Upper lobe of left lung (tissue), 6 donors: Measurements from ENCODE around the gene BTBD10. TPM values are rescaled to one million over a fixed set of nuclear protein-coding genes. Genes with fewer than 3 reads are reported as not detected.

ENCODE experiments used
- ATAC-seq, 2 donors: fragments of 200-7000 bp; cut with Tn5 transposase; one replicate each; pipeline ENCODE4 v1.9.1; 2022; ENCODE audit warnings: mild to moderate bottlenecking in 2 of 2, moderate library complexity in 2 of 2; ENCODE audit not compliant: low FRiP score in 2 of 2
- DNase-seq, 2 donors: peaks; one replicate each; pipeline ENCODE4 v3.0.0-alpha.2; 2019 to 2020
- H3K27ac ChIP-seq, 4 donors: fragments of 200-600 bp; sonication (generic); one replicate each; pipeline ENCODE4 v1.5.1; 2016 to 2019
- H3K27me3 ChIP-seq, 4 donors: fragments of 200-600 bp; sonication (generic); one replicate each; pipeline ENCODE4 v1.5.1; 2017 to 2019
- H3K36me3 ChIP-seq, 4 donors: fragments of 200-600 bp; sonication (generic); one replicate each; pipeline ENCODE4 v1.5.1; 2016 to 2019
- H3K4me1 ChIP-seq, 4 donors: fragments of 200-600 bp; sonication (generic); one replicate each; pipeline ENCODE4 v1.5.1; 2018 to 2019
- H3K4me3 ChIP-seq, 4 donors: fragments of 200-600 bp; sonication (generic); one replicate each; pipeline ENCODE4 v1.5.1; 2017 to 2019; ENCODE audit warnings: mild to moderate bottlenecking in 2 of 4, moderate library complexity in 1 of 4
- H3K9me3 ChIP-seq, 4 donors: fragments of 200-600 bp; sonication (generic); one replicate each; pipeline ENCODE4 v1.5.1; 2018 to 2019
- CTCF ChIP-seq, 6 experiments: fragments of 450-650 bp in 4 of 6; fragments of 200-600 bp in 2 of 6; sonication (generic) in 2 of 6; IDR thresholded peaks; one replicate each; pipeline ENCODE4 v1.5.1; 2016 to 2019; ENCODE audit warnings: antibody characterized with exemption in 6 of 6
- EP300 ChIP-seq, 4 donors: sonication (generic); formaldehyde crosslinking; IDR thresholded peaks; one replicate each; pipeline ENCODE4 v1.5.1; 2017; ENCODE audit warnings: antibody characterized with exemption in 4 of 4, control low read depth in 2 of 4
- POLR2A ChIP-seq, 4 donors: fragments of 450-650 bp; IDR thresholded peaks; one replicate each; pipeline ENCODE4 v1.5.1; 2016 to 2017; ENCODE audit warnings: antibody characterized with exemption in 4 of 4, mild to moderate bottlenecking in 2 of 4
- POLR2AphosphoS5 ChIP-seq, 2 donors: sonication (generic); formaldehyde crosslinking; IDR thresholded peaks; one replicate each; pipeline ENCODE4 v1.5.1; 2017; ENCODE audit warnings: antibody characterized with exemption in 2 of 2
- WGBS, 2 donors: methylation state at CpG; one replicate each; pipeline ENCODE4 v1.1.5; 2017 to 2018; 5-methylcytosine and 5-hydroxymethylcytosine counted together
- total RNA-seq, 6 donors: library from RNA; depleted of rRNA in 4 of 6; stranded (reverse); fragments of >200 nt in 4 of 6; gene quantifications; one replicate each; pipeline versions ENCODE4 v1.1.0 to v1.2.1, GENCODE V29; 2016 to 2021
- donor health status: DM: no; HTN: no; CAD: no; lungs with moderate emphysema.
- donor health status: DM: no; HTN: yes; CAD: no; lungs with severe emphysema.

The BTBD10 gene
- total RNA-seq, 6 donors from 2014 or later: 10.7 to 62.9 (median 26.6) TPM

GRCh38 chr11:13348305-13348704 lies 114.7 kb downstream of the BTBD10 start:
- TF ChIP-seq EP300 (IDR thresholded peaks at IDR 0.05): no peak
- no peak for TF ChIP-seq CTCF (IDR thresholded peaks at IDR 0.05)
- TF ChIP-seq POLR2AphosphoS5 (IDR thresholded peaks at IDR 0.05): no peak
- no peak for TF ChIP-seq POLR2A (IDR thresholded peaks at IDR 0.05)
- Histone ChIP-seq H3K36me3 (peaks cover 0 to 20% (median 9%) of the 10 kb centered on the region in 4 donors), H3K27ac (no peak overlapping the region), H3K4me3 (no peak overlapping the region), H3K4me1 (peaks cover 4 to 26% (median 7%) of the 10 kb centered on the region in 4 donors), H3K27me3 (no peaks in the 10 kb centered on the region), H3K9me3 (no peaks in the 10 kb centered on the region)
- ATAC-seq (no peak), DNase-seq (no peak)
- WGBS, 2 donors: 32 to 50% methylated on average over 3 of the region's 3 CpGs

- 77 to 82% methylated on average over 7 of the region's 7 CpGs for WGBS, 2 donors
- Histone ChIP-seq H3K9me3 (no peaks in the 10 kb centered on the region), H3K27me3 (no peaks in the 10 kb centered on the region), H3K4me1 (peaks cover 4 to 26% (median 7%) of the 10 kb centered on the region in 4 donors), H3K4me3 (no peak overlapping the region), H3K27ac (no peak overlapping the region), H3K36me3 (peaks cover 0 to 20% (median 9%) of the 10 kb centered on the region in 4 donors)
- DNase-seq: no peak
- no peak for ATAC-seq
- TF ChIP-seq POLR2A (IDR thresholded peaks at IDR 0.05): no peak
- TF ChIP-seq CTCF (IDR thresholded peaks at IDR 0.05): no peak
- TF ChIP-seq EP300 (IDR thresholded peaks at IDR 0.05): no peak
- no peak for TF ChIP-seq POLR2AphosphoS5 (IDR thresholded peaks at IDR 0.05)
Observed at GRCh38 chr11:13347901-13348300, 115.1 kb downstream of the BTBD10 start.

- ATAC-seq: no peak
- H3K27ac ChIP-seq: no peak overlapping the region
- H3K36me3 ChIP-seq: peaks cover 0 to 15% (median 9%) of the 10 kb centered on the region in 4 donors
- 87 to 94% methylated on average over 4 to 5 of the region's 5 CpGs for WGBS, 2 donors
- H3K4me1 ChIP-seq: peaks cover 4 to 26% (median 7%) of the 10 kb centered on the region in 4 donors
- TF ChIP-seq CTCF (IDR thresholded peaks at IDR 0.05) (no peak), EP300 (IDR thresholded peaks at IDR 0.05) (no peak), POLR2AphosphoS5 (IDR thresholded peaks at IDR 0.05) (no peak), POLR2A (IDR thresholded peaks at IDR 0.05) (no peak)
- DNase-seq: no peak
- no peaks in the 10 kb centered on the region for H3K9me3 ChIP-seq
- no peak overlapping the region for H3K4me3 ChIP-seq
- H3K27me3 ChIP-seq: no peaks in the 10 kb centered on the region
Observed at GRCh38 chr11:13346470-13346869, 116.6 kb downstream of the BTBD10 start.

GRCh38 chr11:13344818-13345217 lies 118.2 kb downstream of the BTBD10 start:
- no peak for TF ChIP-seq EP300 (IDR thresholded peaks at IDR 0.05)
- Histone ChIP-seq H3K36me3 (peaks cover 0 to 7% (median under 1%) of the 10 kb centered on the region in 4 donors), H3K27me3 (no peaks in the 10 kb centered on the region), H3K4me3 (no peak overlapping the region), H3K4me1 (peaks cover 8 to 41% (median 15%) of the 10 kb centered on the region in 4 donors), H3K27ac (no peak overlapping the region), H3K9me3 (no peaks in the 10 kb centered on the region)
- 75 to 77% methylated on average over 1 of the region's 1 CpG for WGBS, 2 donors
- ATAC-seq: no peak
- no peak for DNase-seq

- H3K4me3 ChIP-seq: no peak overlapping the region
- TF ChIP-seq EP300 (IDR thresholded peaks at IDR 0.05): no peak
- no peak for TF ChIP-seq POLR2AphosphoS5 (IDR thresholded peaks at IDR 0.05)
- TF ChIP-seq POLR2A (IDR thresholded peaks at IDR 0.05): no peak
- TF ChIP-seq CTCF (IDR thresholded peaks at IDR 0.05): peak; percentile 67 to 82 (median 74)
- H3K36me3 ChIP-seq: peaks cover 0 to 7% (median 0%) of the 10 kb centered on the region in 4 donors
- DNase-seq (peak in 1 of 2 donors; percentile 61), ATAC-seq (peak; percentile 39 to 76)
- H3K27ac ChIP-seq: no peak overlapping the region
- peaks cover 14 to 48% (median 22%) of the 10 kb centered on the region in 4 donors for H3K4me1 ChIP-seq
- H3K9me3 ChIP-seq: no peaks in the 10 kb centered on the region
- H3K27me3 ChIP-seq: no peaks in the 10 kb centered on the region
- 69 to 72% methylated on average over 9 to 10 of the region's 10 CpGs for WGBS, 2 donors
Observed at GRCh38 chr11:13343931-13344717, 118.9 kb downstream of the BTBD10 start.
